ENCODE data around the gene BRD7.

BRD7 gene

DNA sequence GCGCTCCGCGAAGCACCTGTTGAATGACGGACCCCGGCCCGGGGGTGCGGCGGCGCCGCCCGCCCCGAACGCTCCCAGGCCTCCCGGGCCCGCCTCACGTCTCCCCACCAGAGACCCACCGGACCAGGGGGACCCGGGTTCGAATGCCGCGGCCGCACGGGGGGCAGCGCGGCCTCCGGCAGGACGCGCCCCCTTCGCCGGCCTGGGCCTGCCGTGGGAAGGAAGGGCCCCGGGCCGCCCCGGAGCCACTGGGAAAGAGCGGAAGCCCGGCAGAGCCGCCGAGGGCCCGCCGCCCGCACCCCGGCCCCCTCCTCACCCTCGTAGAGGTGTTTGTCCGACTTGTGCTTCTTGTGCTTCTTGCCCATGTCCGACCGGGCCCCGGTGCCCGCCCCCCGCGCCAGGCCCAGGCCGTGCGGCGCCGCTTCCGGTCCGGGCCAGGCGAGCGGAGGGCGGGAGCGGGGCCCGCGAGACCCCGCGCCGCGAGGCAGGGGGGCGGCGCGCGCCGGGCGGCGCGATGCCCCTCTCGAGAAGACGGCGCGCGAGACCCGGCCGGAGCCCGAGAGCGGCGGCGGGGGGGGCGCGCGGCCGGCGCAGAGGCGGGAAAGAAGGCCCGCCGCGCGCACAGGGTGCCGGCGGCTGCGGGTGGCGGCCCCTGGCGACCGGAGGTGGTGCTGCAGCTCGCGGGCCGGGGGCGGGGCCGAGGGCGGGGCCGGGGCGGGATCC is at the start of gene BRD7:
Gene BRD7 (minus strand): TSS at position 579 of the 723 bp plus-strand sequence. CDS start 214 bp downstream, at position 365.
- peak; percentile 64 for DNase-seq (ENCODE audit: low spot score)

GRCh38 chr16:50416388-50416787 is 47.6 kb upstream of the BRD7 start:
- DNase-seq (ENCODE audit: low spot score): no peak

- DNase-seq (ENCODE audit: low spot score): no peak
These were observed 45.4 kb upstream of the BRD7 start for GRCh38 chr16:50414152-50414551.

- no peak for DNase-seq (ENCODE audit: low spot score)
These were observed 42.2 kb upstream of the BRD7 start for GRCh38 chr16:50411034-50411433.

GRCh38 chr16:50408001-50408561 is 39.3 kb upstream of the BRD7 start:
- no peak for DNase-seq (ENCODE audit: low spot score)

DNA sequence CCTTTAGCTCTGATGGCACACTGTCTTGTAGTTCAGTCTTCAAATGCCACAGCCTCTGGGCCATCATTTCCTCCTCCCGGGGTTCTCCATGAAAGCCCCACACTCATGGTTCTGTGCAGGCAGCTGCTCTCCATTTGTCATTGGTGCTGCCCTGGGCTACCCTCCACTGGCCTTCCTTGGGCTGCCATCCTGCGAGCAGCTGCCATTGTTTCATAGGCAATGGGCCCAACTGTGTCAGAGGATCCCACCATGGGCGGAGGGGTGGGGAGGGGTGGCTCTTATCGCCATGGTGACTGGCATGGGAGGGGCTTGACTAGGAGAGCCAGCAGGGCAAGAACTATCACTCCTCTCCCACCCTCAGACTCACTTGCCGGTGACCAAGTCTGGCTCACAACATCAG is 38.6 kb upstream of the BRD7 start:
- DNase-seq (ENCODE audit: low spot score): no peak

DNA sequence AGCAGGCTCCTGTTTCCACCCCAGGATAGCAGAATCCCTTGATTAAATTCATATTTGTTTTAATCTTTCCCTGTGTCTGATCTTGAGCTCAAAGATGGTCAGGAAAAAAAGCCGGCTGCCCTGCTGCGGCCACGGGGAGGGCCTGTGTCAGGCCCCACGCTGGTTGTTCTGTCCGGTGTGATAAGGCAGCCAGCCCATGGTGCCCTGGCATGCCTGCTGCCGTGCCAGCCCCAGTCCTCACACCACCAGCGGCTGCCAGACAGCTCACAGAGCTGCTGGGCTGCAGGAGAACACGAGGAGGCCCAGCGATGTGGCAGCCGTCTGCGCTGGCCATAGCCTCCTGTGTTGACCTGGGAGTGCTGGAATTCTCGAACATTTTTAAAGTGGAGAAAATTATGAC is 34.7 kb upstream of the BRD7 start:
- no peak for DNase-seq (ENCODE audit: low spot score)

DNA sequence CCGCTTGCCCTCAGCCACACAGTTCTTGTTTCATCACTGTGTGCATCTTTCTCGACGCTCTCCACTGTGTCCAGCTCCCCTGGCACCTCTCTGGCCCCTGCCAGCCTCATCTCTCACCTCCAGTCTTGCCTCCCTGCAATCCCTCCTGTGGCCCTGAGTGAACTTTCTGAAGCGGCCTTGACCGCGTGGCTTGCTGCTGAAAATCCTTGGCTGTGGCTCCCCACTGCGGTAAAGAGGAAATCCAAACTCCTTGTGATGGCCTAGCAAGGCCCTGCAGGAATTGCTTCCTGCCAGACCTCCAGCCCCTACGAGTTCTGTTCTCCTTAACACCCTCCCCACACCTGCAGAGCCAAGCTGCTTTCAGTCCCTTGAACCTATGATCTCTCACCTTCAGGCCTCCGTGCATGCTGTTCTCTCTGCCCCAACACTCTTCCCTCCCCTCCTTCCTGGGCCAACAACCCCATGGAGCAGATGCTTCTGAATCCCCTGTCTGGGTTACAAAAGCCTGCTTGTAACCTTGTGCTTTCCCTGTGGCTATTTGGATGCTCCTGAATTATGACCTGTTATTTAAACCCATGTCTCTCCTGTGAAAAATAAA is 33.6 kb upstream of the BRD7 start:
- no peak for DNase-seq (ENCODE audit: low spot score)

GRCh38 chr16:50401355-50401754 is 32.6 kb upstream of the BRD7 start:
- no peak for DNase-seq (ENCODE audit: low spot score)

DNA sequence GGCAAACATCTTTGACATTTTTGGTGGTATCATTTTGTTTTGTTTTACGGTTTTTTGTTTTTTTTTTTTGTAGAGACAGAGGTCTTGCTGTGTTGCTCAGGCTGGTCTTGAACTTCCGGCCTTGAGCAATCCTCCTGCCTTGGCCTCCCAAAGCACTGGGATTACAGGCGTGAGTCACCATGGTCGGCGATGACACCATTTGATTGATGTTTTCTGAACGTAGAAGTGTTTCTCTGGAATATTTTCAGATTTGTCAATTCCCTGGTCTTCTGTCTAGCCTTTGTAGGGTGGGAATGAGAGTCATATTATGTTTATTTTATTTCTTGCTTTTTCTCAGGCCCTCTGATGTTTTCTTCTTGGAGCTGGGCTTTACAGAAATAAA is 32.2 kb upstream of the BRD7 start:
- no peak for DNase-seq (ENCODE audit: low spot score)

GRCh38 chr16:50400312-50400966 is 31.7 kb upstream of the BRD7 start:
- DNase-seq (ENCODE audit: low spot score): no peak

GRCh38 chr16:50399411-50399810 is 30.6 kb upstream of the BRD7 start:
- DNase-seq (ENCODE audit: low spot score): no peak

- DNase-seq (ENCODE audit: low spot score): no peak
These were observed 29.5 kb upstream of the BRD7 start for GRCh38 chr16:50398336-50398735.

GRCh38 chr16:50396761-50397535 is 28.2 kb upstream of the BRD7 start:
- no peak for DNase-seq (ENCODE audit: low spot score)

DNA sequence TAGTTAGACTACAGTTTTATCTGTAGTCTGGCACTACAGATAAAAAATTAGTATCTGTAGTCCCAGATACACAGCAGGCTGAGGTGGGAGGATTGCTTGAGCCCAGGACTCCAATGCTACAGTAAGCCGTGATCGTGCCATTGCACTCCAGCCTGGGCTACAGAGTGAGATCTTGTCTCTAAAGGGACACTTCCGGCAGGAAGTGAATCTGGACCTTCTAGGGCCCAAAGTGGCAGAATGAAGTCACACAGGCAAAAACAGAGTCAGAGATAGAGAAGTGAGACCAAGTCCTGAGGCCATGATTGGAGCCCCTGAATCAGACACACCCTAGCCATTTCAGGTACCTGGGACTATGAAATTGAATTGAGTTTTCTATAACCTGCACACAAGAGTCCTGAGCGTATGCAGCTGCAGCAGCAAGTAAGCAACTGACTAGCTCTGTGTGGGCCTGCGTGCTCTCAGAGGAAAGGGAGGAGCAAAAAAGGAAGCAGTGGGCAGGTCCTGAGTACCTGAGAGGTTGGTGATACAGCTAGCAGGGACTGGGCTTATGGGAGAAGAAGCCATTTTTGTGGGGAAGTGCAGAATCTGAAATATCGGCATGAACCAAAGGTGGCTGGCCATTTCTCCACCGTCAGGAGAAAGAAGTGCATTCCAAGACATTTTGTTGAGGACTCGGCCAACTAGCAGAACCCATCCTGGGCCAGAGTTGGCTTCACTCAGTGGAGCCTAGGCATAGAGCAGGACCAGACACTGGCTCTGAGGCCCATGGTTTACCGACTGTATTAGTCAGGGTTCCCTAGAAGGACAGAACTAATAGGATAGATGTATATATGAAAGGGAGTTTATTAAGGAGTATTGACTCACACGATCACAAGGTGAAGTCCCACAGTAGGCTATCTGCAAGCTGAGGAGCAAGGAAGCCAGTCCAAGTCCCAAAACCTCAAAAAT is 27.2 kb upstream of the BRD7 start:
- no peak for DNase-seq (ENCODE audit: low spot score)

DNA sequence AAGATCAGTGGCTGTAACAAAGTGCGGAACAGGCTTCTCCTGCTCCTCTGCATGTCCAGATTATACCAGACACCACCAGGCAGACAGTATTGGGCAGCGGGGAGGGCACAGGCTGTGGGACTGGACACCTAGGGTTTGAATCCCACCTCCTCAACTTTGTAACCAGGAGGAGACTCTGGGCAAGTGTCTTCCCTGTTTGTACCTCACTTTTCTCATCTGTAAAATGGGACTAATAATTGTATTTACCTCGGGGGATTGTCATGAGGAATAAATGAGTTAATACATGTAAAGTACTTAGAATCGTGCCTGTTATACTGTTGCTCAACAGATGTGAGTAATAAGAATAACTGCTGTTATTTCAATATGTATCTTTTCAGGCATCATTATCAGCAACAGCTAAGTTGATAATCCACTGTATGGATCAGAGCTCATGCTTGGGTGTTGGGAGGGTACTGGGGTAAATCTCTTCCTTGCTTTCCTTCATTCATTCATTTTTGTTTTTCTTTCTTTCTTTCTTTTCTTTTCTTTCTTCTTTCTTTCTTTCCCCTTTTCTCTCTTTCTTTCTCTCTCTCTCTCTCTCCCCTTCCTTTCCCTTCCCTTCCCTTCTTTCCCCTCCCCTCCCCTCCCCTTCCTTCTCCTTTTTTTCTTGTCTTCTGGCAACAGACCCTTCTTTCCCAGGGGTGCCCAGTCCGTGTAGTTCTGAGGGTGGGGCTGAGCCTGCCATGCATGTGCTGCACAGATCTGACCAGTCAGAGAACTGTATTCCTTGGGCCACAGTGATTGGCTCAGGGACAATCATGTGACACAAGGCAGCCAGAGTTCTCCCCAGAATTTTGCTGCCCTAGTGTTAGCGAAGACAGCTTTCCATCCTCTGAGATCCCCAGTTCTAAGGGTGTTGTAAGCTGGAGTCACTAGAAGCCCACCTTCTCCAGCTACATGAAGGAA is 25.3 kb upstream of the BRD7 start:
- no peak for DNase-seq (ENCODE audit: low spot score)

- no peak for DNase-seq (ENCODE audit: low spot score)
These were observed 24.6 kb upstream of the BRD7 start for GRCh38 chr16:50393416-50393815.

GRCh38 chr16:50390914-50391716 is 22.3 kb upstream of the BRD7 start:
- no peak for DNase-seq (ENCODE audit: low spot score)

GRCh38 chr16:50390371-50390771 is 21.6 kb upstream of the BRD7 start:
- no peak for DNase-seq (ENCODE audit: low spot score)
